MM.1S (cell line): ENCODE results near the gene ETNK2.

ENCODE experiments used
- DNase-seq: peaks from one replicate; pipeline ENCODE4 v3.0.0-alpha.2; 2015
- H2AFZ ChIP-seq: fragments of 300-600 bp; sonication (generic); 2 replicates; pipeline ENCODE4 v1.6.0; 2016; ENCODE audit warnings: antibody characterized with exemption, low read length
- H3F3A ChIP-seq: fragments of 300-600 bp; sonication (generic); 2 replicates; pipeline ENCODE4 v1.6.1; 2016; ENCODE audit warnings: mild to moderate bottlenecking, antibody characterized with exemption, low read length, moderate library complexity, mixed read lengths; ENCODE audit not compliant: insufficient read depth
- H3K27ac ChIP-seq: fragments of 300-600 bp; sonication (generic); 2 replicates; pipeline ENCODE4 v1.5.1; 2016; ENCODE audit warnings: mild to moderate bottlenecking, low read length
- H3K27me3 ChIP-seq: fragments of 300-600 bp; sonication (generic); replicated peaks from 2 replicates; pipeline ENCODE4 v1.6.0; 2016; ENCODE audit warnings: low read length; ENCODE audit not compliant: insufficient read depth
- H3K36me3 ChIP-seq: fragments of 300-600 bp; sonication (generic); replicated peaks from 2 replicates; pipeline ENCODE4 v1.6.1; 2016; ENCODE audit warnings: mild to moderate bottlenecking, low read length, mixed read lengths; ENCODE audit not compliant: insufficient read depth
- H3K4me1 ChIP-seq: fragments of 300-600 bp; sonication (generic); 2 replicates; pipeline ENCODE4 v1.6.1; 2016; ENCODE audit warnings: low read length, mixed read lengths
- H3K4me2 ChIP-seq: fragments of 300-600 bp; sonication (generic); 2 replicates; pipeline ENCODE4 v1.6.0; 2016; ENCODE audit warnings: low read depth, low read length
- H3K4me3 ChIP-seq: fragments of 300-600 bp; sonication (generic); 2 replicates; pipeline ENCODE4 v1.5.1; 2016; ENCODE audit warnings: low read length, mixed read lengths
- H3K79me2 ChIP-seq: fragments of 300-600 bp; sonication (generic); 2 replicates; pipeline ENCODE4 v1.6.1; 2016; ENCODE audit warnings: mixed run types, low read length, mixed read lengths
- H3K9ac ChIP-seq: fragments of 300-600 bp; sonication (generic); 2 replicates; pipeline ENCODE4 v1.6.1; 2016; ENCODE audit warnings: low read length, mixed read lengths
- H3K9me2 ChIP-seq: fragments of 300-600 bp; sonication (generic); replicated peaks from 2 replicates; pipeline ENCODE4 v1.6.1; 2016; ENCODE audit warnings: mild to moderate bottlenecking, low read length, mixed read lengths; ENCODE audit not compliant: insufficient read depth
- H3K9me3 ChIP-seq: fragments of 300-600 bp; sonication (generic); replicated peaks from 2 replicates; pipeline ENCODE4 v1.6.1; 2016; ENCODE audit warnings: mild to moderate bottlenecking, low read length, mixed read lengths; ENCODE audit not compliant: insufficient read depth
- H4K20me1 ChIP-seq: fragments of 300-600 bp; sonication (generic); 2 replicates; pipeline ENCODE4 v1.6.1; 2016; ENCODE audit warnings: mild to moderate bottlenecking, low read length, moderate library complexity, mixed read lengths; ENCODE audit not compliant: insufficient read depth
- CTCF ChIP-seq: fragments of 300-600 bp; sonication (generic); IDR thresholded peaks from 2 replicates; pipeline ENCODE4 v1.5.1; 2016; ENCODE audit warnings: antibody characterized with exemption, low read length, mixed read lengths
- EZH2 ChIP-seq: fragments of 300-600 bp; sonication (generic); optimal IDR thresholded peaks from 2 replicates; pipeline ENCODE3; 2017; ENCODE audit warnings: low read depth, mild to moderate bottlenecking, antibody characterized with exemption, low read length, mixed read lengths
- EZH2phosphoT487 ChIP-seq: fragments of 300-600 bp; sonication (generic); IDR thresholded peaks from 2 replicates; pipeline ENCODE4 v1.6.1; 2018; ENCODE audit warnings: antibody characterized with exemption, low read length

ETNK2 gene

GRCh38 chr1:204188959-204189639, 37.3 kb upstream of the ETNK2 start:
- H3K9me2 ChIP-seq, result no peaks in the 10 kb centered on the region
- no peak overlapping the region for H3K27ac ChIP-seq
- H3K4me3 ChIP-seq, result no peak overlapping the region
- no peaks in the 10 kb centered on the region for H3K79me2 ChIP-seq
- H3K27me3 ChIP-seq, result peaks cover 54% of the 10 kb centered on the region
- no peak overlapping the region for H2AFZ ChIP-seq
- H3F3A ChIP-seq, result no peaks in the 10 kb centered on the region
- no peaks in the 10 kb centered on the region for H3K36me3 ChIP-seq
- H3K9me3 ChIP-seq, result no peaks in the 10 kb centered on the region
- H3K4me1 ChIP-seq, result no peaks in the 10 kb centered on the region
- H4K20me1 ChIP-seq, result no peaks in the 10 kb centered on the region
- no peak overlapping the region for H3K9ac ChIP-seq
- no peak overlapping the region for H3K4me2 ChIP-seq
- DNase-seq, result no peak
- TF ChIP-seq EZH2phosphoT487 (no peak), CTCF (no peak), EZH2 (no peak)

DNA sequence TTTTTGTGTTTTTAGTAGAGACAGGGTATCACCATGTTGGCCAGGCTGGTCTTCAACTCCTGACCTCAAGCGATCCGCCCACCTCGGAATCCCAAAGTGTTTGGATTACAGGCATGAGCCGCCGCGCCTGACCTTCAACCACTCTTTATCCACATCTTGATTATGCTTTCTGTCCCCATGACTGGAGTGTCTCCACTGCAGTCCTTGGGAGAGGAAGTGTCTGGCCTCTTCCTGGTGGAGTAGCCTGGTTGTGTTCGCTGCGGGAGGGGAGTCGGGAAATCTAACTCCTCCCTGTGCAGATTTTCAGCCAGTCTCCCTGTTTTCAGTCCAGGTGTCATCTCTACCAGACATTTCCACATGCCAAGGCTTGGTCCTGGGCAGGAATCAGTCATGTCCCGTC, 34.8 kb upstream of the ETNK2 start:
- peaks cover 44% of the 10 kb centered on the region for H3K27me3 ChIP-seq
- no peak for DNase-seq
- H3K9me2 ChIP-seq, result no peaks in the 10 kb centered on the region
- no peak overlapping the region for H3K27ac ChIP-seq
- H3K4me3 ChIP-seq, result no peak overlapping the region
- H3K4me1 ChIP-seq, result no peaks in the 10 kb centered on the region
- no peaks in the 10 kb centered on the region for H3K9me3 ChIP-seq
- H3K36me3 ChIP-seq, result no peaks in the 10 kb centered on the region
- no peaks in the 10 kb centered on the region for H4K20me1 ChIP-seq
- H2AFZ ChIP-seq, result no peak overlapping the region
- H3F3A ChIP-seq, result no peaks in the 10 kb centered on the region
- H3K79me2 ChIP-seq, result no peaks in the 10 kb centered on the region
- H3K9ac ChIP-seq, result no peak overlapping the region
- no peak overlapping the region for H3K4me2 ChIP-seq
- no peak for TF ChIP-seq EZH2phosphoT487
- TF ChIP-seq EZH2, result no peak

DNA sequence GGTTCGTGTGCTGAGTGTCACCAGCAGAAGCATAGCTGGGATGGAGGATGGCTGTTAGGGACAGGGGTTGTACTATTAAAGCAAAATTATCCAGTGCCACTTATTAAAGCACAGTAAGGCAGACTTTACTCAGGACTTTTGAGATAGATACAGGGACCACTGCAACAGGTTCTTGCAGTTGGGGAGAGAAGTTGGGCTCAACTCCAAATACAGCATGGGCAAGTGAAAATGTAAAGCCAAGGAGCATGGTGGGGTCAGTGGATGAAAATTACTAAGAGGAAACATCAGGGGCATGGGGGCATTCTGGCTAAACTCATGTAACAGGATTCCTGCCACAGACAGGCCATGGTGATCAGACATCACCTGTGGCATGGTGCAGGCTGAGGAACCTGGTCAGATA, 29.3 kb upstream of the ETNK2 start:
- no peaks in the 10 kb centered on the region for H3K9me3 ChIP-seq
- no peaks in the 10 kb centered on the region for H3K4me1 ChIP-seq
- no peak overlapping the region for H3K27ac ChIP-seq
- H3K27me3 ChIP-seq, result 0 out of 2 replicates have a peak, but pooled peaks cover 10% of the 10 kb centered on the region
- DNase-seq, result no peak
- no peak overlapping the region for H3K4me2 ChIP-seq
- no peak for TF ChIP-seq EZH2
- no peaks in the 10 kb centered on the region for H4K20me1 ChIP-seq
- H3F3A ChIP-seq, result no peaks in the 10 kb centered on the region
- no peak overlapping the region for H3K9ac ChIP-seq
- no peak overlapping the region for H2AFZ ChIP-seq
- no peak overlapping the region for H3K4me3 ChIP-seq
- H3K36me3 ChIP-seq, result no peaks in the 10 kb centered on the region
- H3K9me2 ChIP-seq, result no peaks in the 10 kb centered on the region
- H3K79me2 ChIP-seq, result no peaks in the 10 kb centered on the region

DNA sequence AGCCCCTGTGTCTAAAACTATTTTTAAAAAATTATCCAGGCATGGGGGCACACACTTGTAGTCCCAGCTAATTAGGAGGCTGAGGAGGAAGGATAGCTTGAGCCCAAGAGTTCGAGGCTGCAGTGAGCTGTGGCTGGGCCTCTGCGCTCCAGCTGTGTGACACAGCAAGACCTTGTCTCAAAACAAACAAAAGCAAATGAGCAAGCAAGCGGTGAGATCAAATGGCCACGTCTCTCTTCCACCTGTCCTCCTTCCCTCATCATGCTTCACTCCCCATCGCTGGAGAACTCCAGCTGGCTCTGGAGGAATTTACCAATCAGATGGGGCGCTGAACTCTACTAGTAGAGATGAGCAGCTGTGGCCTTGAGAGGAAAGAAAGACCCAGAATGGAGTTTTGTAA, 28.3 kb upstream of the ETNK2 start:
- Histone ChIP-seq H3K79me2 (no peaks in the 10 kb centered on the region), H3K4me2 (no peak overlapping the region), H2AFZ (no peak overlapping the region), H3K9me2 (no peaks in the 10 kb centered on the region), H3K9me3 (no peaks in the 10 kb centered on the region), H3F3A (no peaks in the 10 kb centered on the region), H3K4me3 (no peak overlapping the region), H3K4me1 (no peaks in the 10 kb centered on the region), H3K36me3 (no peaks in the 10 kb centered on the region), H3K27me3 (peaks cover 15% of the 10 kb centered on the region; the same call in 1 of the 2 replicates), H4K20me1 (no peaks in the 10 kb centered on the region), H3K27ac (no peak overlapping the region), H3K9ac (no peak overlapping the region)
- DNase-seq, result no peak
- TF ChIP-seq CTCF (no peak), EZH2 (no peak), EZH2phosphoT487 (no peak)
